Panc1 (cell line): Measurements from ENCODE around the gene RNU5D-1. TPM values are rescaled to one million over a fixed set of nuclear protein-coding genes. Genes with fewer than 3 reads are reported as not detected.

Source experiments
- ATAC-seq: fragments of 200-7000 bp; cut with Tn5 transposase; 2 replicates; pipeline ENCODE4 v1.9.1; 2020; ENCODE audit warnings: mild to moderate bottlenecking, moderate library complexity
- BruUV-seq: library from RNA; stranded (reverse); fragments of 400-500 nt; replicated peaks from 2 replicates; lab custom pipeline; 2021; lab: Mats Ljungman, UMichigan
- CTCF ChIA-PET: fragments of 300-600 bp; sonication (Branson Sonifier 250); formaldehyde crosslinking; loops from one replicate; lab custom pipeline; 2022; ENCODE audit warnings: antibody characterized with exemption; lab: Charles Lee
- POLR2A ChIA-PET: fragments of 300-600 bp; sonication (Branson Sonifier 250); formaldehyde crosslinking; loops from one replicate; lab custom pipeline; 2022; ENCODE audit warnings: antibody characterized with exemption; lab: Charles Lee
- DNase-seq: peaks from one replicate; pipeline ENCODE4 v3.0.0-alpha.2; 2010; ENCODE audit warnings: low read depth, low spot score
- H3K27ac ChIP-seq: 2 replicates; pipeline ENCODE4 v1.5.1; 2011; ENCODE audit warnings: mild to moderate bottlenecking, low read length, inconsistent platforms
- H3K27me3 ChIP-seq: fragments of 200-500 bp; sonication (Bioruptor generic); 2 replicates; pipeline ENCODE4 v1.6.0; 2014; ENCODE audit warnings: low read length, inconsistent platforms; ENCODE audit not compliant: control insufficient read depth, insufficient read depth
- H3K36me3 ChIP-seq: fragments of 200-500 bp; sonication (Bioruptor generic); 2 replicates; pipeline ENCODE4 v1.5.1; 2014; ENCODE audit warnings: inconsistent platforms, mild to moderate bottlenecking, low read length, moderate library complexity; ENCODE audit not compliant: control insufficient read depth, insufficient read depth
- H3K4me1 ChIP-seq: 2 replicates; pipeline ENCODE4 v1.5.1; 2011; ENCODE audit warnings: inconsistent platforms, mild to moderate bottlenecking, low read length, moderate library complexity; ENCODE audit not compliant: control insufficient read depth, insufficient read depth
- H3K4me3 ChIP-seq, 2 experiments: 2 replicates each; pipeline ENCODE4 v1.5.1; 2011 to 2012; ENCODE audit warnings: low read depth in 2 of 2, low read length in 2 of 2, mild to moderate bottlenecking in 2 of 2, inconsistent platforms in 1 of 2, moderate library complexity in 1 of 2
- H3K9me3 ChIP-seq: fragments of 200-500 bp; sonication (Bioruptor generic); 2 replicates; pipeline ENCODE4 v1.5.1; 2014; ENCODE audit warnings: low read depth, mild to moderate bottlenecking, inconsistent platforms, low read length, moderate library complexity; ENCODE audit not compliant: control insufficient read depth, insufficient read depth
- POLR2AphosphoS5 ChIP-seq: IDR thresholded peaks from 2 replicates; pipeline ENCODE4 v1.6.1; 2012; ENCODE audit warnings: mild to moderate bottlenecking, low read depth, low read length, moderate library complexity
- SIN3A ChIP-seq: IDR thresholded peaks from 2 replicates; pipeline ENCODE4 v1.6.1; 2012; ENCODE audit warnings: low read depth, mild to moderate bottlenecking, low read length, moderate library complexity, borderline replicate concordance; ENCODE audit not compliant: insufficient read depth
- TCF7L2 ChIP-seq: IDR thresholded peaks from 2 replicates; pipeline ENCODE4 v1.6.1; 2011; ENCODE audit warnings: mild to moderate bottlenecking, low read depth, low read length, inconsistent platforms
- in situ Hi-C: cut with HindIII; loops from 2 replicates; pipeline ENCODE4 v1.10.0; 2016; ENCODE audit warnings: low sequenced_read_pairs, low pct_unique_long_range_greater_than_20kb
- intact Hi-C: fragments of 100-400 bp; cut with micrococcal nuclease; formaldehyde crosslinking; loops from one replicate; pipeline ENCODE4 v1.10.0; 2022; ENCODE audit not compliant: unreplicated experiment
- total RNA-seq: library from RNA; stranded (reverse); gene quantifications from one replicate; pipeline ENCODE4 v1.2.1, GENCODE V29; 2021; ENCODE audit not compliant: unreplicated experiment
- TF ChIP-seq, protein P1 (sequence below), 2 experiments: IDR thresholded peaks; 2 replicates each; pipeline ENCODE4 v1.6.1; 2011 to 2012; ENCODE audit warnings: low read depth in 2 of 2, control low read depth in 1 of 2, low read length in 1 of 2, mild to moderate bottlenecking in 1 of 2, moderate library complexity in 1 of 2; ENCODE audit not compliant: insufficient read depth in 1 of 2
- TF ChIP-seq, protein P2 (sequence below): fragments of 450-650 bp; IDR thresholded peaks from 2 replicates; pipeline ENCODE4 v1.5.1; 2017; ENCODE audit warnings: mild to moderate bottlenecking

RNU5D-1 gene
- total RNA-seq, 1 experiment from 2014 or later, result not detected

DNA sequence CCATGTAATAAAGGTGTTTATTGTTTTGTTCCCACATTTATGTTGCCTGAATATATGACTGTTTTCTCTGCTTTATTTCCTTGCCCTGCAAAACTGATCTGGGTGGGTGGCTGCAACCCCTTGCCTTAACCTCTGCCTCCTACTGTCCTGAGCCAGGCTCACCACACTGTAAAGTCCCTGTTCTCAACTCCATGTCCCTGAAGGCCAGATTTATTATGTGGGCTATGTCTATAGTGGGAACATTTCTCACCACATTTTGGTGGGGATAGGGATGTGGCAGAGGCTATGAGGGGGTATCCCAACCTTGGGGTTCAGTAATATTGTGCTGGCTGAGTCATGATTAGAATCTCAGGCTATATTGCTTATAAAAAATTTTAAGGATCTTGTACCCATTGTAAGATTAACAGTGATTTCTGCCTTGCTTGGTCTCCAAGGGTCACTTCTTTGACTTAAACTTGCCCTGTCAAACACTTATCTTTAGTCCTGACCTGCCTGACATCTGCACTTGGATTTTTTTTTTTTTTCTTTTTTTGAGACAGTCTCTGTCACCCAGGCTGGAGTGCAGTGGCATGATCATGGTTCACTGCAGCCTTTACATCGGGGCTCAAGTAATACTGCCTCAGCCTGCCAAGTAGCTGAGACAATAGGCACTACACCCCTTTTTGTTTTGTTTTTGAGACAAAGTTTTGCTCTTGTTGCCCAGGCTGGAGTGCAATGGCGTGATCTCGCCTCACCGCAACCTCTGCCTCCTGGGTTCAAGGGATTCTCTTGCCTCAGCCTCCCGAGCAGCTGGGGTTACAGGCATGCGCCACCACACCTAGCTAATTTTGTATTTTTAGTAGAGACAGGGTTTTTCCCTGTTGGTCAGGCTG, 48.0 kb upstream of the RNU5D-1 start:
- H3K4me1 ChIP-seq, result peaks cover 10% of the 10 kb centered on the region
- H3K4me3 ChIP-seq, result no peak overlapping the region
- BruUV-seq, result no TSS peak
- POLR2A ChIA-PET, result no interaction called here
- intact Hi-C loops, result no loop called here
- H3K27ac ChIP-seq, result no peak overlapping the region
- H3K36me3 ChIP-seq, result peaks cover 17% of the 10 kb centered on the region; the same call in 1 of the 2 replicates
- in situ Hi-C loops, result no loop called here
- no peaks in the 10 kb centered on the region for H3K27me3 ChIP-seq
- DNase-seq (no peak), ATAC-seq (no peak)
- no peak for TF ChIP-seq TCF7L2
- no peak; the same call in 1 of the 2 replicates for TF ChIP-seq POLR2AphosphoS5
- TF ChIP-seq, protein P1, sequence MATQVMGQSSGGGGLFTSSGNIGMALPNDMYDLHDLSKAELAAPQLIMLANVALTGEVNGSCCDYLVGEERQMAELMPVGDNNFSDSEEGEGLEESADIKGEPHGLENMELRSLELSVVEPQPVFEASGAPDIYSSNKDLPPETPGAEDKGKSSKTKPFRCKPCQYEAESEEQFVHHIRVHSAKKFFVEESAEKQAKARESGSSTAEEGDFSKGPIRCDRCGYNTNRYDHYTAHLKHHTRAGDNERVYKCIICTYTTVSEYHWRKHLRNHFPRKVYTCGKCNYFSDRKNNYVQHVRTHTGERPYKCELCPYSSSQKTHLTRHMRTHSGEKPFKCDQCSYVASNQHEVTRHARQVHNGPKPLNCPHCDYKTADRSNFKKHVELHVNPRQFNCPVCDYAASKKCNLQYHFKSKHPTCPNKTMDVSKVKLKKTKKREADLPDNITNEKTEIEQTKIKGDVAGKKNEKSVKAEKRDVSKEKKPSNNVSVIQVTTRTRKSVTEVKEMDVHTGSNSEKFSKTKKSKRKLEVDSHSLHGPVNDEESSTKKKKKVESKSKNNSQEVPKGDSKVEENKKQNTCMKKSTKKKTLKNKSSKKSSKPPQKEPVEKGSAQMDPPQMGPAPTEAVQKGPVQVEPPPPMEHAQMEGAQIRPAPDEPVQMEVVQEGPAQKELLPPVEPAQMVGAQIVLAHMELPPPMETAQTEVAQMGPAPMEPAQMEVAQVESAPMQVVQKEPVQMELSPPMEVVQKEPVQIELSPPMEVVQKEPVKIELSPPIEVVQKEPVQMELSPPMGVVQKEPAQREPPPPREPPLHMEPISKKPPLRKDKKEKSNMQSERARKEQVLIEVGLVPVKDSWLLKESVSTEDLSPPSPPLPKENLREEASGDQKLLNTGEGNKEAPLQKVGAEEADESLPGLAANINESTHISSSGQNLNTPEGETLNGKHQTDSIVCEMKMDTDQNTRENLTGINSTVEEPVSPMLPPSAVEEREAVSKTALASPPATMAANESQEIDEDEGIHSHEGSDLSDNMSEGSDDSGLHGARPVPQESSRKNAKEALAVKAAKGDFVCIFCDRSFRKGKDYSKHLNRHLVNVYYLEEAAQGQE (IDR thresholded peaks at IDR 0.05; ENCODE audit: insufficient read depth in 1 of 2, low read depth in 2 of 2, low read length in 1 of 2), result no peak
- TF ChIP-seq, protein P2, sequence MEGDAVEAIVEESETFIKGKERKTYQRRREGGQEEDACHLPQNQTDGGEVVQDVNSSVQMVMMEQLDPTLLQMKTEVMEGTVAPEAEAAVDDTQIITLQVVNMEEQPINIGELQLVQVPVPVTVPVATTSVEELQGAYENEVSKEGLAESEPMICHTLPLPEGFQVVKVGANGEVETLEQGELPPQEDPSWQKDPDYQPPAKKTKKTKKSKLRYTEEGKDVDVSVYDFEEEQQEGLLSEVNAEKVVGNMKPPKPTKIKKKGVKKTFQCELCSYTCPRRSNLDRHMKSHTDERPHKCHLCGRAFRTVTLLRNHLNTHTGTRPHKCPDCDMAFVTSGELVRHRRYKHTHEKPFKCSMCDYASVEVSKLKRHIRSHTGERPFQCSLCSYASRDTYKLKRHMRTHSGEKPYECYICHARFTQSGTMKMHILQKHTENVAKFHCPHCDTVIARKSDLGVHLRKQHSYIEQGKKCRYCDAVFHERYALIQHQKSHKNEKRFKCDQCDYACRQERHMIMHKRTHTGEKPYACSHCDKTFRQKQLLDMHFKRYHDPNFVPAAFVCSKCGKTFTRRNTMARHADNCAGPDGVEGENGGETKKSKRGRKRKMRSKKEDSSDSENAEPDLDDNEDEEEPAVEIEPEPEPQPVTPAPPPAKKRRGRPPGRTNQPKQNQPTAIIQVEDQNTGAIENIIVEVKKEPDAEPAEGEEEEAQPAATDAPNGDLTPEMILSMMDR, result no peak
- no peak for TF ChIP-seq SIN3A
- H3K9me3 ChIP-seq, result no peaks in the 10 kb centered on the region
- CTCF ChIA-PET, result no interaction called here

DNA sequence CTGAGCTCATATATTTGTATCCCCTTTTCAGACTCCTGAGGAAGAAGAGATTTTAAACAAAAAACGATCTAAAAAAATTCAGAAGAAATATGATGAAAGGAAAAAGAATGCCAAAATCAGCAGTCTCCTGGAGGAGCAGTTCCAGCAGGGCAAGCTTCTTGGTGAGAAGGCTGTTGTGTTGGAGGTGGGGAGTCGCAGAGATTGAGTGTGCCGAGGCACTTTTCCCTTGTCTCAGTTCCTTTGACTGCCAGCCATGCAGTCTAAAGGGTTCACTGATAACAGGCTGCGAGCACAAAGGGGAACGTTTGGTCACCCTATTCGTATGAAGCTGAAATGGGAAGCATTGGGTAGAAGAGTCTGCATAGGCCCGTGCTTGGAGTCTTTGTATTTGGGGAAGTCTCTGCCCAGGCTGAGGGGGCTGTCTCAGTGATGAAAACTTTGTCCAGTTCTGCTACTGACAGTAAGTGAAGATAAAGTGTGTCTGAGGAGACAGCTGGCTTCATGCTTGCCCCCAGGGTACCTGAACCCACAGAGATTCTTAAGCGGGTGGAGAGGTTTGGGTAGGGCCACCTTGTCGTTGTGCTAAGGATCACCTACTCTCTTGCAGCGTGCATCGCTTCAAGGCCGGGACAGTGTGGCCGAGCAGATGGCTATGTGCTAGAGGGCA, 47.1 kb upstream of the RNU5D-1 start:
- intact Hi-C loops, result no loop called here
- no TSS peak for BruUV-seq
- no peak for ATAC-seq
- TF ChIP-seq, protein P1 (IDR thresholded peaks at IDR 0.05; ENCODE audit: insufficient read depth in 1 of 2, low read depth in 2 of 2, low read length in 1 of 2), result no peak
- no peak for TF ChIP-seq SIN3A
- 0 out of 2 replicates have a peak, but pooled peaks have one; percentile 17 for TF ChIP-seq POLR2AphosphoS5
- TF ChIP-seq, protein P2, result no peak
- TF ChIP-seq TCF7L2, result no peak
- Histone ChIP-seq H3K4me3 (peak overlapping the region; percentile 5 to 84; a peak in 2 of 4 replicates), H3K27me3 (no peaks in the 10 kb centered on the region), H3K4me1 (peaks cover 10% of the 10 kb centered on the region), H3K9me3 (no peaks in the 10 kb centered on the region), H3K36me3 (peaks cover 17% of the 10 kb centered on the region; the same call in 1 of the 2 replicates), H3K27ac (no peak overlapping the region)
- ChIA-PET POLR2A (interaction anchor here (0.6 kb wide), 1 partner anchor 17 kb away, joined by 10 read pairs; no protein-coding TSS in a partner anchor), CTCF (no interaction called here)
- no peak for DNase-seq
- in situ Hi-C loops, result no loop called here
